GM19467 (cell line): ENCODE measurements around the gene DENND4A.
"Not testable (repeated sequence)": the region's sequence is repeated elsewhere in the genome, so short reads cannot be mapped to it uniquely, and the experiment has no call there.

ENCODE experiments used
- ATAC-seq: cut with Tn5 transposase; IDR thresholded peaks from one replicate; pipeline ENCODE4 v1.9.1; 2021; ENCODE audit warnings: mild to moderate bottlenecking, moderate library complexity; ENCODE audit not compliant: unreplicated experiment

The DENND4A gene

DNA sequence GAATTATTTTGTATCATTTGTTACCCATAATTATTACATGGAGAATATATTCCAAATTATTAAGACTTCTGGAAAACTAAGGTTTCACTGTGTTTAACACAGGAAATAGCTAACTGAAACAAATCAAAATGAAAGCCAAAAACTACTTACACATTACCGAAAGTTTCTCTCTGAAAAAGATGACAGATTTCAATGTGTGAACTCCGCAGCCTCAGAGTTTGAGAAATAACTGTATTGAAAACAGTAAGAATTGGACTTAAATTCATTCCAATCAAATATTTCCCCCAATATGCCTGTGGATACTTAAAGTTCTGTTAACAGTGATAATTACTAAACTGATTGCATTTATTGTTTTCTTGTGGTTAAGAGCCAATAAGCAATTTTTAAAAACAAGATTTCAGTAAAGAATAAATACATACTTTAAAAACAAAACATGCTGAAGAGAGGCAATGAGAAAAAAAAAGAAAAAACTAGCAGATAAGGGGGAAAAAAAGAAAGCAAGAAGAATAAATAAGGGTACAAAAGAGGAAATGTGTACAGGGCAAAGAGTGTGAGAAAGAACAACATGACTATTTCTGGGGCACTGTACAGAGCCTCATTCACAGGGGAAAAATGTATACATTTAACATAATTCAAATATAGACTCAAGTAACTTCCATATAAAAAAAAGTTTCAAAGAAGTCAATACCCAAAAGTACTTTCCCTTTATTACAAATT is 30.7 kb downstream of the DENND4A start:
- no peak for ATAC-seq

DNA sequence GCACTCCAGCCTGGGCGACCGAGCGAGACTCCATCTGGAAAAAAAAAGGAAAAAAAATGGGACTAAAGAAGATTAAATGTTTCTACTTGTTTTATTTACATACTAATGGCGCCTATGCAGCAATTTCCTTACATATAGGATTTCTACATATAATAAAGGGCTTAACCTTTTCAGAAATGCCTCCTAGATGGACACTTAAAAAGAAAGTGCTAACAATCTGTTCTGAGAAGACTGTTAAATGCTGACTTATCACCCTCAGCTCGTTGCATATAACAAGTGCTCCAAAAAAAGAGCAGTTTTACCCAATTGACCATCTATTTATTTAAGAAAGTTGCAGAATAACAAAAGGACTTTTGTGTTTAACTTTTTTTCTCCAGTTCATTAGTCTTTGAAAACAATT is 32.7 kb downstream of the DENND4A start:
- no peak for ATAC-seq

DNA sequence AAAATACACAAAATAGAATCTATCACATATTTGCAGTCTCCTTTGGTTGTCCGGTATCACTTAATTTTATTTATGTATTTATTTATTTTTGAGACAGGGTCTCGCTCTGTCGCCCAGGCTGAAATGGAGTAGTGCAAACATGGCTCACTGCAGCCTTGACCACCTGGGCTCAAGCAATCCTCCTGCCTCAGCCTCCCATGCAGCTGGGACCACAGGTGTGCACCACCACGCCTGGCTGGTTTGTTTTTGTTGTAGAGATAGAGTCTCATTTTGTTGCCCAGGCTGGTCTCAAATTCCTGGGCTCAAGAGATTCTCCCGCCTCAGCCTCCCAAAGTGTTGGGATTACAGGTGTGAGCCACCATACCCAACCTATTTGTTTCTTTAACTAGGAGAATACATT is 33.9 kb downstream of the DENND4A start:
- ATAC-seq, result no peak

DNA sequence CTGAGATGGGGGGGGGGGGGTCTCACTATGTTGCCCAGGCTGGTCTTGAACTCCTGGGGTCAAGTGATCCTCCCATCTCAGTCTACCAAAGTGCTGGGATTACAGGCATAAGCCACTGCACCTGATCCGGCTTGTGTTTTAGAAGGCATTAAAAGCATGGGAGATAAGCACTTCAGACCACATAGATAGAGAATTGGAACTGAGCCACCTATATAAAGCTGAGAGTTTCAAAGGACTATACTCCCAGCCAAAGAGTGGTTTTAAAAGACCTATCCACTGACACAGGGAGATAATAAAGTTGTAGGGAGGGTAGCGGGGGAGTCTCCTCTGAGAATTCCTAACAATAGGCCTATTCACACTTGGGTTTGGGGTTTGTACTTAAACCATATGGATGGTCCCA is 34.8 kb downstream of the DENND4A start:
- no peak for ATAC-seq

DNA sequence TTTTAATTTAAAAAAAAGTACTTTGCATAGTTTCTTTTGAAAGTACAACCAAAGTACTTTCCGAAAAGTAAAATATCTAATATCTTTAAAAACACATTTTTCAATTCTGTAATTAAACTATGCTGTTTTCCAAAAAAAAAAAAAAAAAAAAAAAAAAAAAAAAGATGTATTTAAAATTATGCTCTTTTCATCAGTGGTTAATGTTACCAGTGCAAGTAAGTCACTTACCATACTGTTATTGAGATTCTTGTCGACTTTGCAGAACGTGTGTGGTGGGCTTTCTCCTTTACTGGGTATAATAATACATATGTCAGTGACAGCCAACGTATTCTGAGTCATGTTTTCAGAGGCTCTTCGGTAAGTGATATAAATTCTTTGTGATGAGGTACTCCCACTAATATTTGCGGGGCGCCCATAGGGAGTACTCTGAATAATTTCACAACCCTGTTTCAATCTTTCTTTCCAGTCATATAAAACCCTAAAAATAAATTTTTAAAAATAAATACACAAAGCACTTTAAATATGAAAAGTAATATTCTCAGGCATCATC is 39.9 kb downstream of the DENND4A start:
- ATAC-seq, result no peak

DNA sequence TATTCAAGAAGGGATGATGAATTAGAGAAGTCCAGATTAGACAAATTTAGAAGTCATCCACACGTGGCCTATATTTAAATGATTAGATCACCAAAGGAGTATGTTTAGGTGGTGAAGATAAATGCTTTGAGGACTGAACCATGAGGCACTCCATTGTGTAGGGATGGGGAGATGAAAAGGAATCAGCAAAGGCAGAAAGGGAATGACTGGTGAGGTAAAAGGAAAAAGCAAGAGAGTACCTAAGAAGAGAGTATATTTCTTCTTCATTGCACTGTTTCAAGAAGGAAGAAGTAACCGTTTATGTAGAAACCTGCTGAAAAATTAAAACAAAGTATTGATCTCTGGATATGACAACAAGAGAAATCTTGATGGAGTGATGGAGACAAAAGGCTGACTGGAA is 40.7 kb downstream of the DENND4A start:
- no peak for ATAC-seq

DNA sequence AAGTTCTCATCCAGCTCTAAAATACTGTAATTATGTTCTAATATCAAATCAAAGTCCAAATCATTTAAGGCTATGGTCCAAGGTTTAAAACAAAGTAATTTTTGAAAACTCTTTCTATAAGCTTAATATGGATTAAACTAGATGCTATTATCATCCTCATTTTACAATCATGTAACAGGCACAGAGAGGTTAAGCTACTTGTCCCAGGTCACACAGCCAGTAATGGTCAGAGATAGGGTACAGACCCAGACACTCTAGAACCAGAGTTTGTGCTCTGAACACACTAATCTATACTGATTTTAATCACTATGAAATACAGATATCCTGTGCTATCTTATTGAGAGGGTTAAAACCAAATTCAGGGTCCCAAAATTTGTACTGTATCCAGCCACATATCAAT is 44.8 kb downstream of the DENND4A start:
- ATAC-seq, result no peak

DNA sequence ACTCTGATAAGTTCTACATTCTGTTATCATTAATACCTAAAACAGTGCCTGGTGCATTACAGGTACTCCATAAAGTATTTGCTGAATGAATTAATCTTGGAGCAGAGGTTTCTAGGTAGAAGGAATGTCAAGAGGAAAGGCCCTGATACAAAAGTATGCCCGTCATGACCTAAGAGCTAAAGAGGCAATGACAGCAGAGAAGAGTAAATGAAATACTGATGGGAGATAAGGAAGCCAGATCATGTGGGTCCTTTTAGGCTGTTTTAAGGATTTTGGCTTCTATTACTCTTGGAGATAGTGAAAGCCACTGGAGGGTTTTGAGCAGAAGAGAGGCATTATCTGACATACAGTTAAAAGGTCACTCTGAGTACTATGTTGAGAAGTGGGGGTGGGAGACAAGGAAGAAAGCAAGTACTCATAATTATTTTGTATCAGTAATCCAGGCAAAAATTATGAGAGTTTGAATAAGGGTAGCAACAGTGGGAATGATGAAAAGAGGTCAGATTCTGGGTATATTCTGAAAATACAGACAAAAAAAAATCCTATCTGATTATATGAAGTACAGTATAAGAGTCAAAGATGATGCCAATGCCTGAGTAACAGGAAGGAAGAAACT is 48.3 kb downstream of the DENND4A start:
- no peak for ATAC-seq

DNA sequence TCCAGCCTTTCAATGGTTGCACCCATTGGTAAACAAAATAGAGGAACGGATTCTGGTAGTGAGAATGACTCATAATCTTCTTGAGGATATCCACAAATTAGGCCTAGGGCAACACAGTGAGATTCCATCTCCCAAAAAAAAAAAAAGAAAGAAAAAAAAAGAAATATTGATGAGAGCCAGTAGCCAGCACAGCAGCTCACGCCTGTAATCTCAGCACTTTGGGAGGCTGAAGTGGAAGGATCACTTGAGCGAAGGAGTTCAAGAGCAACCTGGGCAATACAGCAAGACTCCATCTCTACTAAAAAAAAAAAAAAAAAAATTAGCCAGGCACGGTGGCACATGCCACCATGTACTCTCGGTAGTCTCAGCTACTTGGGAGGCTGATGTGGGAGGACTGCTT is 51.9 kb downstream of the DENND4A start:
- no peak for ATAC-seq

DNA sequence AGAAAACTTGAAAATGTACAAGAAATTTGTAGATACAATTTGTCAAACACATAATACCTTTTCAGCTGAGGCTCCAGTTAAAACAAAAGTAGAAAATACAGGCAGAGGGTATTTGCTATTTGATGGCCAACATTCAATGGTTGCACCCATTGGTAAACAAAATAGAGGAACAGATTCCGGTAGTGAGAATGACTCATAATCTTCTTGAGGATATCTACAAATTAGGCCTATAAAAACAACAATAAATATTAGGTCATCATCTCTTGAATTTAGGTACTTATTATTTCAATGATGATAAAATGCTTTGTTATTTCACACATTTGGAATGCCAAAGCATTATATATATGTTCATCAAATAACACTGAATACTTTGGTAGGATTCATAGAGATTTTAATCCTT is 53.4 kb downstream of the DENND4A start:
- ATAC-seq, result no peak

DNA sequence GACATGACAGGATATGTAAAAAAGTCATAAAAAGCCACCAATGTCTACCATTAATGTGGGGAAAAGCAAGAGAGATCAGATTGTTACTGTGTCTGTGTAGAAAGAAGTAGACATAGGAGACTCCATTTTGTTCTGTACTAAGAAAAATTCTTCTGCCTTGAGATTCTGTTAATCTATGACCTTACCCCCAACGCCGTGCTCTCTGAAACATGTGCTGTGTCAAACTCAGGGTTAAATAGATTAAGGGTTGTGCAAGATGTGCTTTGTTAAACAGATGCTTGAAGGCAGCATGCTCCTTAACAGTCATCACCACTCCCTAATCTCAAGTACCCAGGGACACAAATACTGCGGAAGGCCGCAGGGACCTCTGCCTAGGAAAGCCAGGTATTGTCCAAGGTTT is 58.5 kb downstream of the DENND4A start:
- not testable (repeated sequence) for ATAC-seq

DNA sequence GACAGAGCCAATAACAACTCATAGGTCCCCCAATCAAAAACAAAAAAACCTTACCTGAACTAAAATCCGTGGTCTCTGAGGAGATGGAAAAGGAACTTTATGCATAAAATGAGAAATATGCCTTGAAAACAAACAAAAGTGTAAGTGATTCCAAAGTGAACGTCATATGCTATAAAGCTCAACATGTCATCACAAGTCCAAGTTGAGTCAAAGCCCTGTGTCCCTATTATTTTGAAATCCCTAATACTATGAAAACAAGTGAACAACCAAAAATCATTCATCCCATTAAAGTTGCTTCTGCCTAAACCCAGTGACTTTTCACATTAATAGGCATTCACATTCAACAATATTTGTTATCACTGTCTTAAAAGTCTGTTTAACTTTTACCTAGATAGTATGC is 59.4 kb downstream of the DENND4A start:
- no peak for ATAC-seq

DNA sequence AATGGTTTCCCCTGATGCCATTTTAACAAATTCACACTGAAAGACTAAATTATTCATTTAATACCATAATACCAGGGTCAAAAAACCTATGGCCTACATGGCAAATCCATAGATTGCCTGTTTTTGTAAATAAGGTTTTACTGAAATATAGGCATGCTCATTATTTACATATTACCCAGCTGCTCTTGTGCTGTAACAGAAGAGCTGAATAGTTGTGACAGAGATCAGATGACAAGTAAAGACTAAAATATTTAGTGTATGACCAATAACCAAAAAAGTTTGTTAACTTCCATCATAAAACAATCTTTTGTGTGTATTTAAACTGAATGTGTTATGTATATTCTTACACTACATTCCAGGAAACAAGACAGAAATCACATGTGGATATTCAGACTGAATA is 60.2 kb downstream of the DENND4A start:
- no peak for ATAC-seq

DNA sequence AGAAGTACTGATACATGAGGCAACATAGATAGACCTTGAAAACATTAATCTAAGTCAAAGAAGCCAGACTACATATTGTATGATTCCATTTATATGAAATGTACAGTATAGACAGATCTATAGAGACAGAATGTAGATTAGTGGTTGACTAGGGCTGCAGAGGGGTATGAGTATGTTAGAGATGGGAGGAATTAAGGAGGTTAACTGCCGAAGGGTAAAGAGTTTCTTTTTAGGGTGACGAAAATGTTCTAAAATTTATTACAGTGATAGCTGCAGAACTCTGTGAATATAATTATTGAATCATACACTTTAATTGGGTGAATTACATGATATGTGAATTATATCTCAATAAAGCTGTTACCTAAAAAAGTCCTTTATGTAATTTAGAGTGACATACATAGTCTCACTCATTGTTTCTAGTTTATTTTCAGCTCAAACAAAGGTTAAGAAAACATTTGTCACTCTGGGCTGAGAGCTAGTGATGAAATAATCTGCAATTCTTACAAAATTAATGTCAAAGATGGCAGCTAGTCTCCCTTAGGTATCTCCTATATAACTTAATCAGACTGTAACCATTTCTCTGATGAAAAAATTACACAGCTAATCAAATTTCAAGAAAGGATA is 61.4 kb downstream of the DENND4A start:
- ATAC-seq, result no peak

DNA sequence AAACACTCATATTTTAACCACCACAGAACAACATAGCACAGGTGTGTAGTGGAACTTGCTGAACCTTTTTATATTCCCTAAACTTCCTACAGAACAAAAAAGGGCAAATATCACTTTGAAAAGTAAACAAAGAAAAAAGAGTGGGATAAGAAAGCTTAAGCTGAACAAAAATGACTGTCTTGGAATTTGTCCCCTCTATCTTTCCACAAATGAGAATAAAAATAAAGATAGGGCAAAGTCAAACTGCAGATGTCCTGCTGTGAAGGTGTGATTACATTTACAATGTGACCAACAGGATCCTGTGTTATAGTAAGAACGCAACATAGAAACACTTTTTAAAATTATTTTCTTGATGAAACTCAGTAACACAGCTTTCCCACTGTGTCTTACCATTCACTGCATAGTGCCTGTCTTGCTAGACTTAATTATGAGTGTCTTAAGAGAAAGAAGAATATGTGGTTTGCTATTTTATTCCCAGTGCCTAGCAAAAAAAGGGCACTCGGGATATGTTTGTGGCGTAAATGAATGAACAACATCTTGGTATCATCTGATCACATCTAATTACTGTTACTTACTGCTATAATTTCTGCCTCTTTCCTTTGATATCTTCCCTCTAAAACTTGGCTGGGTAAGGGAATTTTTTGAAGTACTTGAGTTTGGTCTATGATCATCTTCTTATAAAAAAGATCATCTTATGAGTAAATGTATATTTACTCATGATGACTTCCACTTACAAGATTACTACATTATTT is 67.5 kb downstream of the DENND4A start:
- no peak for ATAC-seq

DNA sequence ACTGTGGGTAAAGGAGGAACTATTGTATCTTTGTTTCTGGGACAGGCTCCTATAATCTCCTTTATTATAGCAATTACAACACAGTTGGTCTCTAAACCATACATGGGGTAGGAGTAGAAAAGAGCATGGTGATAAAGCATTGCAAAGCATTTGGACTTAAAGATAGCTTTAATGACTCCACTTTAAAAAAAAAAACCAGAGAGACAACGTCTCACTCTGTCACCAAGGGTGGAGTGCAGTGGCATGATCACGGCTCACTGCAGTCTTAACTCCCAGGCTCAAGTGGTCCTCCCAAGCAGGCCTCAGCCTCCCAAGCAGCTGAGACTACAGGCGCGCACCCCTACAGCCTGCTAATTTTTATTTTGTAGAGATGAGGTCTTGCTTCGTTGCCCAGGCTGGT is 68.2 kb downstream of the DENND4A start:
- ATAC-seq, result no peak

DNA sequence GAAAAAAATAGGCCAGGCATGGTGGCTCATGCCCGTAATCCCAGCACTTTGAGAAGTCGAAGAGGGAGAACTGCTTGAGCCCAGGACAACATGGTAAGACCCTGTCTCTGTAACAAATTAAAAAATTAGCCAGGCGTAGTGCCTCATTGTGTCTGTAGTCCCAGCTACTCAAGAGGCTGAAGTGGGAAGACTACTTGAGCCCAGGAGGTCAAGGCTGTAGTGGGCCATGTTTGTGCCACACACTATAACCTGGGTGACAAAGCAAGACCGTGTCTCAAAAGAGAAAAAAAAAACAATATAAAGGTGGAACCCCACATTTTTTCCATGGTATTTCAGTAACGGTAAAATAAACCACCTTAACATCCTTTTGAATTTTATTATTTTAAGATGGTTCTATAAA is 69.9 kb downstream of the DENND4A start:
- no peak for ATAC-seq

DNA sequence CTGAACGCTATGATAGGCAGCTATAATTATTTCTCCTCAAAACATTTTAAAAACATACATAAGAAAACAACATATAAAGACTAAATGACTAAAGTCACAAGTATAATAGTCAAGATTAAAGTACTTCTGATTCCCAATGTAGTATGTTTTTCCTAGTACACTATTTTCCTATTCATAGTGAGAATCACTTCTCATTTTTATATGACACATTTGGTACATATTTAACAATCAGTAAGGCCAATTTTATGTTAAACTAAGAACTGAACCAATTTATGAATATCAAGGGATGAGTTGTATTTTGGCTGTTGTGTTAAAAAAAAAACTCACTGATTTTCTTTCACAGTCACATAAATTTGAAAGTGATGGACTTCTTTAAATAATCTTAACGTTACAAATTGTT is 79.7 kb downstream of the DENND4A start:
- no peak for ATAC-seq

DNA sequence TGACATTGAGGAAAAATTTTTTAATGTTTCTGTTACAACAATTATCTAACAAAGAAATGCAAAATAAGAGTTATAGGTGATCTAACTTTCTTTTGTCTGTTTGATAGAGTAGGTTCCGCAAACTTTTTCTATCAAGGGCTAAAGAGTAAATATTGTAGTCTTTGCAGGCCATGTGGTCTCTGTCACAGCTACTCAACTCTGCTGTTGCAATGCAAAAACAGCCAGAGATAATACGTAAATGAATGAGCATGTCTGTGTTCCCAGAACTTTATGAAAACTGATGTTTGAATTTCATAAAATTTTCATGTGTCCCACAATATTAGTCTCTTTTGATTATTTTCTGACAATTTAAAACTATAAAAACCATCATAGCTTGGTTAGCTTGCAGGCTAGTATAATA is 97.0 kb downstream of the DENND4A start:
- ATAC-seq, result no peak

DNA sequence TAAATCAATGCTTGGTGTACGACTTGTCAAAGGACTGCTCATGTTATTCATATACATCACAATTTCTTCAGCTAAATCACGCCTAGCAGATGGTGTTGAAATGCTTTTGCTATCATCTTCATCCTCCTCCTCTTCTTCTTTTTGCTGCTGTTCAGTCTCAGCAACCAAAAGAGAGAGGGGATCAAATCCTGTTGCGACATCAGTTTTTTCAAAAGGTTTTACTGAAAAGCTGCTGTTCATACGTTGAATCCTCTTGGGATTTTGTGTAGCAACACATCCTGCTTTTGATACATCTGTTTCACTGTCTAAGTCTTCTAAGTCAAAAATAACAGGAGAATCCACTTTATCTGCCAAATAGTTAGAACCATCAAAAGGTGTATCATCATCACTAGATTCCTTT is 101.3 kb downstream of the DENND4A start:
- no peak for ATAC-seq

DNA sequence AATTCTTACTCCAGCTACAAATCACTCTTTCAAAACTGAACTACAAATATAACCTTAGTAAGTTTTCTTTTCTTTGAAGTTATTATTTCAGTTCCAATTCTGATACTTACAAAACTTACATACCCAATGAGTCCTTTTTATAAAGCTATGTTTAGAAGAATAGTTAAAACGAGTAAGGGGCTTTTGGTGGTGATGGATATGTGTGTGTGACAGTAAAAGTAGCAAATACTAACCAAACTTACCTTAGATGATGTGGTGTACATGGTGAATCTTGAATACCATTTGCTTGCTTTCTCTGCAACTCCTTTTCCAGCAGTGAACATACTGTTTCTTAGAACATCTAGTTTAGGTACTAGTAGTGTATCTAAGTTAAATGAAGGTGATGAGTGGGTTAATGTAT is 101.9 kb downstream of the DENND4A start:
- no peak for ATAC-seq

DNA sequence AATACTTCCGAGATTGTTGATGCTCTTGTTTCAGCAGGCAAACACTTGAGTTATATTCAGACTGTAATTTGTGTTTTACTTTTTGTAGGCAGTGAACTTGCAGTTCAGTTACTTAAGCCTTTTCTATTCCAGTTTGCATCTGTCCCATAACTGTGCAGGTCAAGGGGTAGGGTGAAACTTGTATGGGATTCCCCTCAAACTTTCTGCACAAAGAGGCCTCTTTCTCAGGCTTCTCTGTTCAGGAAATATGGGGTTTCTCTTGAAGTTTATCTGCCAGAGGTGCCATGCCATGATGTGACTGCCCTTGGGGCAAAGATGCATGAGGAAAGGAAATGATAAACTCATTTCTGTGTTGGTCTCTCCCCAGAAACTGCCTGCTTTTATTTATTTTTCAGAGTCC is 103.6 kb downstream of the DENND4A start:
- ATAC-seq, result no peak
